ENCODE data around the gene CFAP68. TPM values are rescaled to one million over a fixed set of nuclear protein-coding genes. Genes with fewer than 3 reads are reported as not detected.
A peak's percentile ranks its signal among the peaks of the same experiment; 100 is the strongest.

CFAP68 gene, protein sequence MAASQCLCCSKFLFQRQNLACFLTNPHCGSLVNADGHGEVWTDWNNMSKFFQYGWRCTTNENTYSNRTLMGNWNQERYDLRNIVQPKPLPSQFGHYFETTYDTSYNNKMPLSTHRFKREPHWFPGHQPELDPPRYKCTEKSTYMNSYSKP
- 10 to 100 TPM; 24.7 to 47.1 (median 38.0) TPM for total RNA-seq

DNA sequence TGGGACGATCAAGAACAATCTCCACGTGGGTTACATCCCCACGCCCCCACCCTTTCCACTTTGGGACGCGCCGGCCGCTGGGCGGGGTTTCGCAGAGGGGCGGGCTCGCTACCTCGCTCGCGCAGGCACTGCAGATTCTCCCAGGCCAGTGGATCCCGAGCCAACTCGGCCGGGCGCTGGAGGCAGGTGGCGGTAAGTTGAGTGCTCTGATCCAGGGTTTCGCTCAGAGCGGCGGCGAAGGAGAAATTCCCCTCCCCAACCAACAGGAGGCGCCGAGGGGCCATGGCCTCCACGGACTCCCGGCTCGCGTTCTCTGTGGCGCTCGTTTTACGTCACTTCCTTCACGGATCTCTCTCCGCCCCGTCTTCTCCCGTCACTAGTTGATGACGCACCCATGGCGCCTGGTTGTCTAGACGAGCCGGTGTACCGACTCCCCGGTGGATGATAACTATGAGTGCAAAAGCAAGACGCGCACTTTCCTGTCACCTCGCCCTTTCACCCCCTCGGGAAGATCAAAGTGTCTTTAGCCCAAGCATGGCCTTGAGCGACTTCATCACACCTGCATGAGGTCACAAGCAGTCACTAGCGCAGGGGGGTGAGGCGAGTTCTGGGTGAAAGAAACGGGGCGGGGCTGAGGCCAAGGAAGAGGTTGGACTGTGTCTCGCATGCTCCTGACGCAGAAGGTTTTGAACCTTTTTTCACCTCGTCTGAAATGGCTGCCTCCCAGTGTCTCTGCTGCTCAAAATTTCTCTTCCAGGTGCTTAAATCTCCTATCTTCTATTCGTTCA is at the start of gene CFAP68, which contains the start of gene FDXACB1:
Gene CFAP68, plus strand, starts transcription at position 693 of the 788 bp plus-strand sequence. Its CDS starts 20 bp downstream, at position 713.
Gene FDXACB1, minus strand, starts transcription at position 317 of the 788 bp plus-strand sequence. Its CDS starts 33 bp downstream, at position 284.
- H3K36me3 ChIP-seq = peaks cover 0 to 3% of the 10 kb centered on the region in 2 donors
- H3K4me1 ChIP-seq = peaks cover 3 to 18% of the 10 kb centered on the region in 2 donors
- H3K9me3 ChIP-seq = no peaks in the 10 kb centered on the region
- WGBS, 2 donors = 0% methylated on average over 48 to 51 of the region's 55 CpGs
- H3K27ac ChIP-seq = peak within 1 kb of the TSS; percentile 94 to 99 (median 96)
- DNase-seq = peak; percentile 96 to 97
- intact Hi-C loops (cut with DNase I) = loop anchor here (5.0 kb wide), 1 partner anchor 98 kb away; no protein-coding TSS in a partner anchor
- peak in 1 of 2 donors; percentile 87 for TF ChIP-seq POLR2A (IDR thresholded peaks at IDR 0.05)
- TF ChIP-seq, protein P1, sequence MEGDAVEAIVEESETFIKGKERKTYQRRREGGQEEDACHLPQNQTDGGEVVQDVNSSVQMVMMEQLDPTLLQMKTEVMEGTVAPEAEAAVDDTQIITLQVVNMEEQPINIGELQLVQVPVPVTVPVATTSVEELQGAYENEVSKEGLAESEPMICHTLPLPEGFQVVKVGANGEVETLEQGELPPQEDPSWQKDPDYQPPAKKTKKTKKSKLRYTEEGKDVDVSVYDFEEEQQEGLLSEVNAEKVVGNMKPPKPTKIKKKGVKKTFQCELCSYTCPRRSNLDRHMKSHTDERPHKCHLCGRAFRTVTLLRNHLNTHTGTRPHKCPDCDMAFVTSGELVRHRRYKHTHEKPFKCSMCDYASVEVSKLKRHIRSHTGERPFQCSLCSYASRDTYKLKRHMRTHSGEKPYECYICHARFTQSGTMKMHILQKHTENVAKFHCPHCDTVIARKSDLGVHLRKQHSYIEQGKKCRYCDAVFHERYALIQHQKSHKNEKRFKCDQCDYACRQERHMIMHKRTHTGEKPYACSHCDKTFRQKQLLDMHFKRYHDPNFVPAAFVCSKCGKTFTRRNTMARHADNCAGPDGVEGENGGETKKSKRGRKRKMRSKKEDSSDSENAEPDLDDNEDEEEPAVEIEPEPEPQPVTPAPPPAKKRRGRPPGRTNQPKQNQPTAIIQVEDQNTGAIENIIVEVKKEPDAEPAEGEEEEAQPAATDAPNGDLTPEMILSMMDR (IDR thresholded peaks at IDR 0.05) = peak; percentile 92 to 100 (median 98)
- H3K27me3 ChIP-seq = no peaks in the 10 kb centered on the region
- H3K4me3 ChIP-seq (replicated peaks in 1 of 3) = peak within 1 kb of the TSS; percentile 34 to 48 (median 41)

DNA sequence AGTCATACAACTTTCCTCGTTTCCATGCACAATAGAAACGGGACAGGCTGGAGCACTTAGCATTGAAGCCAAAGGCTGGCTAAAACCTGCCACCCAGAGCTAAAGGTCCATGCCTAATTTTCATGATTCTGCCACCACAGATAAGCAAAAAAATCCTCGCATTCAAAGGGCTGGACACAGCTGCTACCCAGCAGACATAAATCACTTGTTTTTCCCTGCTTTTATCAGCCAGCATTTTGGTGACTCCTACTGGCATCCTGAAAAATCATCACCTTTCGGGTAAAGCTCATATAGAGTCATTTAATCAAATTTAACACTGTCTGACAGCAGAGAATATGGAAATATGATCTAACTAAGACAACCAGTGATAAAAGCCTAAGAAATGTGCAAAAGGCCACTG is 45.8 kb upstream of the CFAP68 start:
- peaks cover 8 to 16% of the 10 kb centered on the region in 2 donors for H3K36me3 ChIP-seq
- 84 to 95% methylated on average over 4 of the region's 4 CpGs for WGBS, 2 donors

DNA sequence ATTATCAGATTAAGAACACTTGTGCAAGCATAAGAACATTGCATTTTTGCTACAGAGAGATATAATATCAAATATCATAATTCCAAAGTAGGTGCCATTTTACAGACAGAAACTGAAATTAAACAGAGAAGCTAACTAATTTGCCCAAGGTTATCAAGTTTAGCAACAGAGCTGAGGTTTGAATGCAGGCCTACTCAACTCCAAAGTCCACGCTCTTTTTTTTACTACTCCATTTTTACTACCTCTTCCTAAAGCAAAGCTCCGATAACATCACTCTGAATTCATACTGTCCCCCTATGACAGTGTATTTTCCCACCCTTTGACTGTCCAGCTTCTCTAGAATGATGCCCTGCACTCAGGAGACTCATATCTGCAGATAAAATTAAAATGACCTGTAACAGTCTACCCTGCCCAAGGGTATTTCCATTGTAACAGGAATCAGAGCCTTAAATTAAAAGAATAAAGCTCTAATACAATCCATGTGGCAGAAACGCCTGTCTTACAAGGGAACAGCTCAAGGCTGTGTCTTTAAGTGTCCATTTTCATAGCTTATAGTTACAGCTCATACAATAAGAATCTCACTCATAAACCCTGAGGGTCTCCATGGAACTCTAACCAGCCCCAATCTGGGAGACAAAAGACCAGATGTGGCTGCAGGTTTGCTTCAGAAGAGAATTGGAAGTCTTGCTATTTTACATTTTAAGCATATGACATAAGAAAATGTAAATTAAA is 44.7 kb upstream of the CFAP68 start:
- Histone ChIP-seq H3K4me1 (no peaks in the 10 kb centered on the region), H3K9me3 (no peaks in the 10 kb centered on the region), H3K36me3 (peaks cover 8 to 16% of the 10 kb centered on the region in 2 donors), H3K27ac (no peak overlapping the region), H3K4me3 (replicated peaks in 1 of 3) (no peak overlapping the region), H3K27me3 (no peaks in the 10 kb centered on the region)
- intact Hi-C loops (cut with DNase I) = loop anchor here (5.0 kb wide), 1 partner anchor 232 kb away; the partner anchor contains the start of gene SIK2
- TF ChIP-seq, protein P1 (IDR thresholded peaks at IDR 0.05) = no peak
- TF ChIP-seq POLR2A (IDR thresholded peaks at IDR 0.05) = no peak
- WGBS, 2 donors = 95 to 97% methylated on average over 3 of the region's 3 CpGs
- DNase-seq = no peak

More for the DNA sequence above, 45.8 kb upstream of the CFAP68 start:
- no peaks in the 10 kb centered on the region for H3K9me3 ChIP-seq
- intact Hi-C loops (cut with DNase I) = no loop called here
- no peak overlapping the region for H3K27ac ChIP-seq
- H3K4me3 ChIP-seq (replicated peaks in 1 of 3) = no peak overlapping the region
- no peaks in the 10 kb centered on the region for H3K4me1 ChIP-seq
- no peak for DNase-seq
- no peaks in the 10 kb centered on the region for H3K27me3 ChIP-seq
- no peak for TF ChIP-seq POLR2A (IDR thresholded peaks at IDR 0.05)

DNA sequence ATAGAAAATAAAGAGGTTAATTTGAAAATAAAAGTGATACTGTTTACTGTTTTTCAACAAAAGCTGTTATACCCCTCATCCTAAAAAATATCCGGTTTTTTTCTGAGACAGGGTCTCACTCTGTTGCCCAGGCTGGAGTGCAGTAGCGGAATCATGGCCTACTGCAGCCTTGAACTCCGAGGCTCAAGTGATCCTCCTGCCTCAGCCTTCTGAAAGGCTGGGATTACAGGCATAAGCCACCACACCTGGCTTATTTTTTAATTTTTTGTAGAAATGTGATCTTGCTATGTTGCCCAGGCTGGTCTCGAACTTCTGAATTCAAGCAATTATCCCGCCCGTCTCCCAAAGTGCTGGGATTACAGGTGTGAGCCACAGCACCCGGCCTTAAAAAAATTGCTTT is 43.7 kb upstream of the CFAP68 start:
- H3K4me1 ChIP-seq = no peaks in the 10 kb centered on the region
- H3K4me3 ChIP-seq (replicated peaks in 1 of 3) = no peak overlapping the region
- H3K27me3 ChIP-seq = no peaks in the 10 kb centered on the region
- TF ChIP-seq, protein P1 (IDR thresholded peaks at IDR 0.05) = no peak
- no peak for TF ChIP-seq POLR2A (IDR thresholded peaks at IDR 0.05)
- no peaks in the 10 kb centered on the region for H3K9me3 ChIP-seq
- intact Hi-C loops (cut with DNase I) = loop anchor here (5.0 kb wide), 1 partner anchor 233 kb away; the partner anchor contains the start of gene SIK2
- DNase-seq = no peak
- H3K27ac ChIP-seq = no peak overlapping the region
- peaks cover 8 to 16% of the 10 kb centered on the region in 2 donors for H3K36me3 ChIP-seq
- 96 to 98% methylated on average over 7 of the region's 7 CpGs for WGBS, 2 donors

DNA sequence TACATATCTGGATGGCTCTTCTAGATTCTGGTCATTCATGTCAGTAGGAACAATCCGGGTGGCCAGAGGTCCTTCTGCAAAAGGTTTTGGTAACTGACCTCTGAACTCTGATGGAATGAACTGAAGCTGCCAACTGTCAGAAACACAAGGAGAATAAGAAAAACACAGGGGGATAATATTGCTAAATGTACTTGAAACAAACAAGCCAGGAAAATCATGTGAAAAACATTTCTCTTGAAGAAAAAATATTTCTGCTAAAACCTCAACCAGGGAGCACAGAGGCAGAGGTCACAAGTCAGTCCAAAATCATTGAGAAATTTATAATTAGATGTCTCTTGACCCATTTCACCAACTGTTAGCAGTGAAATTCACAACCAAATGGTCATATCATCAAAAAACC is 43.2 kb upstream of the CFAP68 start:
- intact Hi-C loops (cut with DNase I) = loop anchor here (5.0 kb wide), 1 partner anchor 234 kb away; the partner anchor contains the start of gene SIK2
- H3K27me3 ChIP-seq = no peaks in the 10 kb centered on the region
- no peak for TF ChIP-seq POLR2A (IDR thresholded peaks at IDR 0.05)
- TF ChIP-seq, protein P1 (IDR thresholded peaks at IDR 0.05) = no peak
- DNase-seq = no peak
- no peaks in the 10 kb centered on the region for H3K9me3 ChIP-seq
- H3K4me3 ChIP-seq (replicated peaks in 1 of 3) = no peak overlapping the region
- H3K36me3 ChIP-seq = peaks cover 5 to 16% of the 10 kb centered on the region in 2 donors
- H3K27ac ChIP-seq = no peak overlapping the region
- peaks cover 0 to 5% of the 10 kb centered on the region in 2 donors for H3K4me1 ChIP-seq
- WGBS, 2 donors = 75 to 80% methylated on average over 1 of the region's 1 CpG

All from thyroid gland (tissue), 4 donors.